ENCODE results near the gene IL1RAP.

The IL1RAP gene

DNA sequence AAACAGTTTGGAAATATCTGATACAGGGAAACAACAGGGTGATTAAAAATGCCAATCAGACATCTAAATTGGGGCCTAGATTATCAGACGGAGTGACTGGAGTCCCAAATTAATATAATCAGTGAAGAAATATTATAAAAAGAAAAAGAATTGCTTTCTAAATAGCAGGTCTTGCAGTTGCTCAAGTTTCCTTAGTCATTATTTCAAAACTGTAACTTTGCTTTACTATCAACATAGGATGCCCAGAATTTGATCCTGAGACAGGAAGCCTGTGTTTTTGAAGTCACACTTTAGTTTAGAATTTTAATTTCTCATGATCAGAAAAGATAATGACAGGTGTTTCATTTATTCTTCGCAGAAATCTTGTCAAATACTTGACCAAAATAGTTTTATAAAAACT, 105.9 kb downstream of the IL1RAP start:
- H3K4me3 ChIP-seq (ENCODE audit: low read depth, low read length): no peak overlapping the region
- TF ChIP-seq, protein P1, sequence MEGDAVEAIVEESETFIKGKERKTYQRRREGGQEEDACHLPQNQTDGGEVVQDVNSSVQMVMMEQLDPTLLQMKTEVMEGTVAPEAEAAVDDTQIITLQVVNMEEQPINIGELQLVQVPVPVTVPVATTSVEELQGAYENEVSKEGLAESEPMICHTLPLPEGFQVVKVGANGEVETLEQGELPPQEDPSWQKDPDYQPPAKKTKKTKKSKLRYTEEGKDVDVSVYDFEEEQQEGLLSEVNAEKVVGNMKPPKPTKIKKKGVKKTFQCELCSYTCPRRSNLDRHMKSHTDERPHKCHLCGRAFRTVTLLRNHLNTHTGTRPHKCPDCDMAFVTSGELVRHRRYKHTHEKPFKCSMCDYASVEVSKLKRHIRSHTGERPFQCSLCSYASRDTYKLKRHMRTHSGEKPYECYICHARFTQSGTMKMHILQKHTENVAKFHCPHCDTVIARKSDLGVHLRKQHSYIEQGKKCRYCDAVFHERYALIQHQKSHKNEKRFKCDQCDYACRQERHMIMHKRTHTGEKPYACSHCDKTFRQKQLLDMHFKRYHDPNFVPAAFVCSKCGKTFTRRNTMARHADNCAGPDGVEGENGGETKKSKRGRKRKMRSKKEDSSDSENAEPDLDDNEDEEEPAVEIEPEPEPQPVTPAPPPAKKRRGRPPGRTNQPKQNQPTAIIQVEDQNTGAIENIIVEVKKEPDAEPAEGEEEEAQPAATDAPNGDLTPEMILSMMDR (IDR thresholded peaks at IDR 0.05; ENCODE audit: low read depth, low read length): no peak

GRCh38 chr3:190620886-190621608, 107.2 kb downstream of the IL1RAP start:
- H3K4me3 ChIP-seq (ENCODE audit: low read depth, low read length): no peak overlapping the region
- TF ChIP-seq, protein P1 (IDR thresholded peaks at IDR 0.05; ENCODE audit: low read depth, low read length): no peak

DNA sequence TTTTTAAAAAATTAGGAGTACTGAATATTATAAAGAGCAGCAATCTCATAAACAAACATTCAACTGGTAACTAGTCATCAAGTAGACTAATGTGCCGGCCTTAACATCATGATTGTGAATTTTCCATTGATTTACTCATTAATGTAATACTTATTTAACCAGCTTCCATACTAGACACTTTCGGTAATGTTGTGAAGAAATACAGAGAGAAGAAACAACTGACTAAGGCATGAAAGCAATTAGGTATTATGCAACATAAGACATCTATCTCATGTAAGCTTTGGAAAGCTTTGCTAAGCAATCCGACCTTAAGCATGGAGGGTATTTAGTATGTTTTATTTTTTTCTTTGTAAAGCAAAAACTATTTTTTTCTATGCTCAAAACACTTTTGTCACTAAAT, 108.0 kb downstream of the IL1RAP start:
- no peak overlapping the region for H3K4me3 ChIP-seq (ENCODE audit: low read depth, low read length)
- TF ChIP-seq, protein P1 (IDR thresholded peaks at IDR 0.05; ENCODE audit: low read depth, low read length): no peak

DNA sequence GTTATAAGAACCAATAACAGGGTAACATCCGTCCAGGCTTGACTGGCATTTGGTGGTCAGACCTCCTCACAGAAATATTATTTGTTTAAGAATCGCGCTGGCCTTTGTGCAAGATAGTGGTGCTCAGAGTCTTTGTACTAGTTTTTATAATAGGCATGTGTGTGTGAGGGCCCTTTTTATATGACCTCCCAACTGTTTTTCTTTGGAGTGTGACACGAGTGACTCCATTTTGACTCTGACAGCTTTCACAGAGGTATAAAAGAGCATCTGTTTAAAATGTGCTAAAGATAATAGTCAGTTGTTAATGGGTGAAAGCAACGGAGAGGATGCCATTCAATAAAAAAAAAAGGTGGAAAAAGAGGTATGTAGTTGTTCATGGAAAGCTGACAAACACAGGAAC, 110.4 kb downstream of the IL1RAP start:
- H3K4me3 ChIP-seq (ENCODE audit: low read depth, low read length): no peak overlapping the region
- TF ChIP-seq, protein P1 (IDR thresholded peaks at IDR 0.05; ENCODE audit: low read depth, low read length): no peak

GRCh38 chr3:190626951-190627620, 113.2 kb downstream of the IL1RAP start:
- TF ChIP-seq, protein P1 (IDR thresholded peaks at IDR 0.05; ENCODE audit: low read depth, low read length): no peak
- no peak overlapping the region for H3K4me3 ChIP-seq (ENCODE audit: low read depth, low read length)

GRCh38 chr3:190629088-190629487, 115.2 kb downstream of the IL1RAP start:
- no peak overlapping the region for H3K4me3 ChIP-seq (ENCODE audit: low read depth, low read length)

GRCh38 chr3:190631295-190631694, 117.4 kb downstream of the IL1RAP start:
- TF ChIP-seq, protein P1 (IDR thresholded peaks at IDR 0.05; ENCODE audit: low read depth, low read length): no peak

More at GRCh38 chr3:190629088-190629487, 115.2 kb downstream of the IL1RAP start:
- TF ChIP-seq, protein P1 (IDR thresholded peaks at IDR 0.05; ENCODE audit: low read depth, low read length): no peak

More at GRCh38 chr3:190631295-190631694, 117.4 kb downstream of the IL1RAP start:
- no peak overlapping the region for H3K4me3 ChIP-seq (ENCODE audit: low read depth, low read length)

Measured in WI38 (cell line).